Measurements from ENCODE around the gene PREX1. TPM values are rescaled to one million over a fixed set of nuclear protein-coding genes. Genes with fewer than 3 reads are reported as not detected.
"Not testable (repeated sequence)": the region's sequence is repeated elsewhere in the genome, so short reads cannot be mapped to it uniquely, and the experiment has no call there.

Gene PREX1
- 9.9 TPM for polyA plus RNA-seq
- long read RNA-seq, donor 1 = 0 reads
- long read RNA-seq, donor 2, full-length matches to known transcripts = 1 of 1 reads
- long read RNA-seq, donor 2, partial matches to known transcripts = 0 of 1 reads
- long read RNA-seq, donor 2, other reads (novel, unspliced or antisense) = 0 of 1 reads
- long read RNA-seq, donor 3 = 0 reads
- long read RNA-seq, donor 4 = 0 reads
- long read RNA-seq, donor 5 = 0 reads
- long read RNA-seq, donor 6, full-length matches to known transcripts = 1 of 1 reads
- long read RNA-seq, donor 6, partial matches to known transcripts = 0 of 1 reads
- long read RNA-seq, donor 6, other reads (novel, unspliced or antisense) = 0 of 1 reads
- long read RNA-seq, donor 7 = 0 reads
- long read RNA-seq, donor 8 = 0 reads
- long read RNA-seq, donor 9 = 0 reads
- long read RNA-seq, donor 10 = 0 reads
- long read RNA-seq, donor 11 = 0 reads

- Histone ChIP-seq H3K4me3 (ENCODE audit: low read length) (peak within 1 kb of the TSS; percentile 53), H3K27me3 (ENCODE audit: control insufficient read depth, insufficient read depth, low read length) (peaks cover 57% of the 10 kb centered on the region), H3K4me1 (ENCODE audit: control insufficient read depth, insufficient read depth, low read length) (no peaks in the 10 kb centered on the region), H3K27ac (ENCODE audit: low read length) (no peak within 1 kb of the TSS), H3K36me3 (ENCODE audit: control insufficient read depth, insufficient read depth, low read length) (no peaks in the 10 kb centered on the region), H3K9me3 (ENCODE audit: control insufficient read depth, low read depth, low read length) (no peaks in the 10 kb centered on the region)
- 4% methylated on average over 5 of the region's 128 CpGs for WGBS (ENCODE audit: insufficient coverage, low lambda C conversion rate)
- peak; percentile 47 to 75 for DNase-seq
Observed at GRCh38 chr20:48827855-48828733, at the start of gene PREX1. Gene PREX1, minus strand, starts transcription at chr20:48827999. Its CDS starts 139 bp downstream, at chr20:48827860.

DNA sequence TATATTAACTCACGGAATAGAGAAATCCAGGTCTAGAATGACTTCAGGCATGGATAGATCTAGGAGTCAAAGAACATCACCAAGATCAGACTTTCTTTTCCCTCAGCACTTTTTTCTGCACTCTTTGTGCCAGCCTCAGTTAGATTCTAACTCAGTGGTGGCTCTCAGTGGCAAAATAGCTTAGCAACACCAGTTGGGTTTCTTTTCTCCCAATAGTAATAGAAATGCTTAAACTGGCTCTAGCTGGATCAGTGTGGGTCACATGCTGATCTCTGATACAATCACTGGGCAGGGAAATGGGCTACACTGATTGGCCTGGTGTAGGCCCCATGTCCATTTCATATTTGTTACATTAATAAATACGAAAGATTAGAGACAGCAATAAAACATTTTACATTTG lies 49.5 kb upstream of the PREX1 start:
- Histone ChIP-seq H3K4me3 (ENCODE audit: low read length) (no peak overlapping the region), H3K36me3 (ENCODE audit: control insufficient read depth, insufficient read depth, low read length) (no peaks in the 10 kb centered on the region), H3K27me3 (ENCODE audit: control insufficient read depth, insufficient read depth, low read length) (no peaks in the 10 kb centered on the region), H3K9me3 (ENCODE audit: control insufficient read depth, low read depth, low read length) (no peaks in the 10 kb centered on the region), H3K4me1 (ENCODE audit: control insufficient read depth, insufficient read depth, low read length) (no peaks in the 10 kb centered on the region), H3K27ac (ENCODE audit: low read length) (no peak overlapping the region)
- DNase-seq = no peak
- WGBS (ENCODE audit: insufficient coverage, low lambda C conversion rate) = 0% methylated on average over 1 of the region's 2 CpGs

DNA sequence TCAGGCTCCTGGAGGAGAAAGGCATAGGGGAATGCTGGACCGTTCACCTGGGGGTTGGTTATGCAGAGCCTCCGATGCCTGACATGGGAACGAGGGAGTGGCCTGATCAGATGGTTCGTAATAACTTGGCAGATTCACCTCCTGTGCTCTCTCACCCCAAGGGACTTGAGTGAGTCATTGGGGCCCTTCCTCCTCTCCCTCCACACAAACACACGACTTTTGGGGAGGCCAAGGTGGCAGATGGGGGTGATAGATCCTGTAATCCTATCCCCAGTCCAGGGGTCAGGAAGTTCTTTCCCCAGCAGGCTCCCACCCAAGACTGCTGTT lies 48.1 kb upstream of the PREX1 start:
- Histone ChIP-seq H3K27ac (ENCODE audit: low read length) (no peak overlapping the region), H3K9me3 (ENCODE audit: control insufficient read depth, low read depth, low read length) (no peaks in the 10 kb centered on the region), H3K4me1 (ENCODE audit: control insufficient read depth, insufficient read depth, low read length) (no peaks in the 10 kb centered on the region), H3K4me3 (ENCODE audit: low read length) (no peak overlapping the region), H3K36me3 (ENCODE audit: control insufficient read depth, insufficient read depth, low read length) (no peaks in the 10 kb centered on the region), H3K27me3 (ENCODE audit: control insufficient read depth, insufficient read depth, low read length) (no peaks in the 10 kb centered on the region)
- DNase-seq = peak in 1 of 2 donors; percentile 11
- WGBS (ENCODE audit: insufficient coverage, low lambda C conversion rate) = no CpG with 5 or more reads among the region's 5 CpGs

DNA sequence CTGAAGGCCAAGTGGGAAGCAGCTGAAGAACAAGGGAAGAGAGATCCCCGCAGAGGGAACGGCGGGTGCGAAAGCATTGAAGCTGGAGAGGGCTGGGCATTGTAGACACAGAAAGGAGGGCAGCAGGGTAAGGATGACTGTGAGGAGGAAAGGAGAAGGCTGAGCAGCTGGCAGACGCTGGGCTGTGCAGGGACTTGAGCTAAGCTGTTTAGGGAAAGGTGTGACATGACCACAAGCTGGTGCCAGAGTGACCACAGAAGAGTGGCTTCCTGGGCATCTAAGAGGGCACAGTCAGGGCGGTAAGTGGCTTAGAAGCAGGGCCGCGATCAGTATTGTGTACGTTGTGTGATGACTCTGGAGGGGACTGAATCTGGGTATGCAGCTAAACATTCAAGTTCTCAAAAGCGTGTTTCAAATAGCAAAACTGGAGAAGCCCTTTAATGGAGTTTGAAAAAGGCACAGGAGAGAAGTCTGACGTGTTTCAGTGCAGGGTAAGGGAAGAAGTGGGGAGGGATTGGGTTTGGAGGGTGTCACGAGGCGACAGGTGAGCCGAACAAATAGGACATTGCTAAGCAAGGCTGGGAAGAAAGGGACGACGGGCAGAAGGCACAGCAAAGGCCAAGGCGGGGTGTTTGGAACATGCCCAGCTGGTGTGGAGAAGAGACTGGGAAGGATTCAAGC lies 47.6 kb upstream of the PREX1 start:
- H3K4me3 ChIP-seq (ENCODE audit: low read length) = no peak overlapping the region
- no peaks in the 10 kb centered on the region for H3K4me1 ChIP-seq (ENCODE audit: control insufficient read depth, insufficient read depth, low read length)

DNA sequence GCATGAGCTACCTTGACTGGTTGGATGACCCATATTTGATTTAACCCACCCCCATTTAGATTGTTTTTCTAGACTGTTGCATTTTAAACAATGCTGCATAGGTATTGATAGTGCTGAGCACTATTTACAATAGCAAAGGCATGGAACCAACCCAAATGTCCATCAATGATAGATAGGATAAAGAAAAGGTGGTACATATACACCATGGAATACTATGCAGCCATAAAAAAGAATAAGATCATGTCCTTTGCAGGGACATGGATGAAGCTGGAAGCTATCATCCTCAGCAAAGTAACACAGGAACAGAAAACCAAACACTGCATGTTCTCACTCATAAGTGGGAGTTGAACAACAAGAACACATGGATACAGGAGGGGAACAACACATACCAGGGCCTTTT lies 41.6 kb upstream of the PREX1 start:
- not testable (repeated sequence) for H3K4me1 ChIP-seq (ENCODE audit: control insufficient read depth, insufficient read depth, low read length); H3K36me3 ChIP-seq (ENCODE audit: control insufficient read depth, insufficient read depth, low read length); H3K9me3 ChIP-seq (ENCODE audit: control insufficient read depth, low read depth, low read length); H3K27me3 ChIP-seq (ENCODE audit: control insufficient read depth, insufficient read depth, low read length); DNase-seq; H3K27ac ChIP-seq (ENCODE audit: low read length); H3K4me3 ChIP-seq (ENCODE audit: low read length)

More for the DNA sequence above, 47.6 kb upstream of the PREX1 start:
- no peaks in the 10 kb centered on the region for H3K27me3 ChIP-seq (ENCODE audit: control insufficient read depth, insufficient read depth, low read length)
- WGBS (ENCODE audit: insufficient coverage, low lambda C conversion rate) = 87% methylated on average over 6 of the region's 17 CpGs
- no peak for DNase-seq
- H3K9me3 ChIP-seq (ENCODE audit: control insufficient read depth, low read depth, low read length) = no peaks in the 10 kb centered on the region
- no peaks in the 10 kb centered on the region for H3K36me3 ChIP-seq (ENCODE audit: control insufficient read depth, insufficient read depth, low read length)
- no peak overlapping the region for H3K27ac ChIP-seq (ENCODE audit: low read length)

- no peaks in the 10 kb centered on the region for H3K9me3 ChIP-seq (ENCODE audit: control insufficient read depth, low read depth, low read length)
- no peaks in the 10 kb centered on the region for H3K4me1 ChIP-seq (ENCODE audit: control insufficient read depth, insufficient read depth, low read length)
- no peak overlapping the region for H3K27ac ChIP-seq (ENCODE audit: low read length)
- DNase-seq = no peak
- H3K27me3 ChIP-seq (ENCODE audit: control insufficient read depth, insufficient read depth, low read length) = peaks cover 3% of the 10 kb centered on the region
- no peaks in the 10 kb centered on the region for H3K36me3 ChIP-seq (ENCODE audit: control insufficient read depth, insufficient read depth, low read length)
- H3K4me3 ChIP-seq (ENCODE audit: low read length) = no peak overlapping the region
- WGBS (ENCODE audit: insufficient coverage, low lambda C conversion rate) = no CpG with 5 or more reads among the region's 1 CpG
Observed at GRCh38 chr20:48866936-48867335, 39.1 kb upstream of the PREX1 start.

- Histone ChIP-seq H3K27ac (ENCODE audit: low read length) (no peak overlapping the region), H3K4me1 (ENCODE audit: control insufficient read depth, insufficient read depth, low read length) (no peaks in the 10 kb centered on the region), H3K4me3 (ENCODE audit: low read length) (no peak overlapping the region), H3K36me3 (ENCODE audit: control insufficient read depth, insufficient read depth, low read length) (no peaks in the 10 kb centered on the region), H3K9me3 (ENCODE audit: control insufficient read depth, low read depth, low read length) (no peaks in the 10 kb centered on the region), H3K27me3 (ENCODE audit: control insufficient read depth, insufficient read depth, low read length) (peaks cover 3% of the 10 kb centered on the region)
- WGBS (ENCODE audit: insufficient coverage, low lambda C conversion rate) = 100% methylated on average over 1 of the region's 5 CpGs
- DNase-seq = no peak
Observed at GRCh38 chr20:48864738-48865318, 37.0 kb upstream of the PREX1 start.

DNA sequence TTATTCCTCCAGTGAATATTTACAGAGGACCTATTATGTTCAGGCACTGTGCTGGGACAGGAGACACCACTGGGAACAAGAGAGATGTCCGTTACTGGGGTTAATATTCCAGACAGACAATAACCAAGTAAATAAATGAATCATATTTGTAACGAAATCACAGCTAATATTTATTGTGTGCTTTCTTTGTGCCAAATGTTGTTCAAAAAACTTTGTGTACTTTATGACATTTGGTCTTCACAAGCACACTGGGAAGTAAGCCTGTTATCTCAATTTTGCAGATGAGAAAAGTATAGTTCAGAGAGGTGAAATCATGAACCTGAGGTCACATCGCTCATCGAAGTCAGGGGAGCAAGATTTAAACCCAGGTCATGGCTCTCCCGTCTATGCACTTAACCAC lies 36.5 kb upstream of the PREX1 start:
- no peaks in the 10 kb centered on the region for H3K36me3 ChIP-seq (ENCODE audit: control insufficient read depth, insufficient read depth, low read length)
- DNase-seq = no peak
- H3K4me1 ChIP-seq (ENCODE audit: control insufficient read depth, insufficient read depth, low read length) = no peaks in the 10 kb centered on the region
- H3K9me3 ChIP-seq (ENCODE audit: control insufficient read depth, low read depth, low read length) = no peaks in the 10 kb centered on the region
- no CpG with 5 or more reads among the region's 5 CpGs for WGBS (ENCODE audit: insufficient coverage, low lambda C conversion rate)
- peaks cover 3% of the 10 kb centered on the region for H3K27me3 ChIP-seq (ENCODE audit: control insufficient read depth, insufficient read depth, low read length)
- no peak overlapping the region for H3K27ac ChIP-seq (ENCODE audit: low read length)
- H3K4me3 ChIP-seq (ENCODE audit: low read length) = no peak overlapping the region

- Histone ChIP-seq H3K27ac (ENCODE audit: low read length) (no peak overlapping the region), H3K36me3 (ENCODE audit: control insufficient read depth, insufficient read depth, low read length) (no peaks in the 10 kb centered on the region), H3K27me3 (ENCODE audit: control insufficient read depth, insufficient read depth, low read length) (peaks cover 3% of the 10 kb centered on the region), H3K4me3 (ENCODE audit: low read length) (no peak overlapping the region), H3K4me1 (ENCODE audit: control insufficient read depth, insufficient read depth, low read length) (peaks cover 3% of the 10 kb centered on the region), H3K9me3 (ENCODE audit: control insufficient read depth, low read depth, low read length) (no peaks in the 10 kb centered on the region)
- WGBS (ENCODE audit: insufficient coverage, low lambda C conversion rate) = 100% methylated on average over 1 of the region's 1 CpG
- no peak for DNase-seq
Observed at GRCh38 chr20:48862279-48862678, 34.5 kb upstream of the PREX1 start.

GRCh38 chr20:48861444-48861843 lies 33.6 kb upstream of the PREX1 start:
- WGBS (ENCODE audit: insufficient coverage, low lambda C conversion rate) = 100% methylated on average over 1 of the region's 2 CpGs
- H3K4me1 ChIP-seq (ENCODE audit: control insufficient read depth, insufficient read depth, low read length) = peaks cover 3% of the 10 kb centered on the region
- no peak for DNase-seq

More at GRCh38 chr20:48861444-48861843, 33.6 kb upstream of the PREX1 start:
- no peaks in the 10 kb centered on the region for H3K9me3 ChIP-seq (ENCODE audit: control insufficient read depth, low read depth, low read length)
- no peaks in the 10 kb centered on the region for H3K27me3 ChIP-seq (ENCODE audit: control insufficient read depth, insufficient read depth, low read length)
- H3K36me3 ChIP-seq (ENCODE audit: control insufficient read depth, insufficient read depth, low read length) = no peaks in the 10 kb centered on the region
- H3K4me3 ChIP-seq (ENCODE audit: low read length) = no peak overlapping the region
- no peak overlapping the region for H3K27ac ChIP-seq (ENCODE audit: low read length)

Data from large intestine (tissue), 12 donors.